H7 (cell line): ENCODE data around the gene CHAF1B. TPM values are rescaled to one million over a fixed set of nuclear protein-coding genes. Genes with fewer than 3 reads are reported as not detected.
"Not testable (repeated sequence)": the region's sequence is repeated elsewhere in the genome, so short reads cannot be mapped to it uniquely, and the experiment has no call there.

Source experiments
- DNase-seq: peaks from one replicate; pipeline ENCODE4 v3.0.0; 2012
- H3K27me3 ChIP-seq: 2 replicates; pipeline ENCODE4 v1.6.0; 2011; ENCODE audit warnings: mild to moderate bottlenecking, low read length; ENCODE audit not compliant: control insufficient read depth, insufficient read depth
- H3K36me3 ChIP-seq: replicated peaks from 2 replicates; pipeline ENCODE4 v1.5.1; 2011; ENCODE audit warnings: low read length; ENCODE audit not compliant: control insufficient read depth, insufficient read depth
- H3K4me3 ChIP-seq: 2 replicates; pipeline ENCODE4 v1.5.1; 2011; ENCODE audit warnings: low read depth, mild to moderate bottlenecking, control low read depth, low read length, moderate library complexity; ENCODE audit not compliant: insufficient read depth
- total RNA-seq: library from RNA; depleted of rRNA; stranded (reverse); fragments of >200 nt; shearing (Covaris generic); gene quantifications from 2 replicates; pipeline ENCODE4 v1.2.3, GENCODE V29; 2014

Gene CHAF1B
- total RNA-seq, 1 experiment from 2014 or later, result 13.9 TPM

DNA sequence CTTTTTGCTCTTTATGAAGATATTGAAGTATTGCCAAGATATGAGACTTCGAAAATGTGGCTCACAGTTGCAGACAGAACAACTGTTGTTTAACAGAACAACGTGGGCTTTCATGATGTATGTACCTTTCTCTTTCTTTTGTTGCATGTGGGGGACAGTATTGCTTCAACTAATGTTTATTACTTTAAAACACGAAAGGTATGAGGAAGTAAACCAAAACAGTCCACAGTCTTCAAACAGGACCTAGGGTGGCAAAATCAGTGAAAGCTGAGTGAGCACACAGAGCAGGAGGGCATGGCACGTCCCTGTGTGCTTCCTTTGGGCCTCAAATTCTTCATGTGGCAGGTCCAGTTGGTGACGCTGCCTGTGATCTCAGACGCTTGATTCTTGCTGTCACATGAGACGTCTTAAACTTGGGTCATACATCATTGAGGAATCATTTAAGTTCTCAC, 7.8 kb upstream of the CHAF1B start:
- Histone ChIP-seq H3K36me3 (peaks cover 7% of the 10 kb centered on the region), H3K4me3 (no peak overlapping the region), H3K27me3 (no peaks in the 10 kb centered on the region)
- DNase-seq, result no peak

- no peak for DNase-seq
- Histone ChIP-seq H3K36me3 (peaks cover 6% of the 10 kb centered on the region), H3K27me3 (no peaks in the 10 kb centered on the region), H3K4me3 (no peak overlapping the region)
Measured at GRCh38 chr21:36379251-36379650, 5.9 kb upstream of the CHAF1B start.

GRCh38 chr21:36381841-36382589, 3.2 kb upstream of the CHAF1B start:
- H3K36me3 ChIP-seq, result peaks cover 4% of the 10 kb centered on the region; the same call in 1 of the 2 replicates
- no peak overlapping the region for H3K4me3 ChIP-seq
- DNase-seq, result no peak

DNA sequence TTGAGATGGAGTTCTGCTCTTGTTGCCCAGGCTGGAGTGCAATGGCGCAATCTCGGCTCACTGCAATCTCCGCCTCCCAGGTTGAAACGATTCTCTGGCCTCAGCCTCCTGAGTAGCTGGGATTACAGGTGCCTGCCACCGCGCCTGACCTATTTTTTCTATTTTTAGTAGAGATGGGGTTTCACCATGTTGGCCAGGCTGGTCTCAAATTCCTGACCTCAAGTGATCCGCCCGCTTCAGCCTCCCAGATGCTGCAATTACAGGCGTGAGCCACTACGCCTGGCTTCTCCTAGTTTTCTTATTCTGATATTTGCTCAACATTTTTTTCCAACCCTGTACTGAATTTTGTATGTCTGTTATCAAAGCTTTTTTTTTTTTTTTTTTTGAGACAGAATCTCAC, 2.5 kb upstream of the CHAF1B start:
- not testable (repeated sequence) for H3K27me3 ChIP-seq, H3K4me3 ChIP-seq, H3K36me3 ChIP-seq, DNase-seq

More at GRCh38 chr21:36381841-36382589, 3.2 kb upstream of the CHAF1B start:
- H3K27me3 ChIP-seq, result no peaks in the 10 kb centered on the region; the same call in 1 of the 2 replicates

- no peak overlapping the region for H3K4me3 ChIP-seq
- H3K27me3 ChIP-seq, result no peaks in the 10 kb centered on the region; the same call in 1 of the 2 replicates
- H3K36me3 ChIP-seq, result no peaks in the 10 kb centered on the region
- no peak for DNase-seq
Measured at GRCh38 chr21:36384885-36385232, 333 bp upstream of the CHAF1B start.

DNA sequence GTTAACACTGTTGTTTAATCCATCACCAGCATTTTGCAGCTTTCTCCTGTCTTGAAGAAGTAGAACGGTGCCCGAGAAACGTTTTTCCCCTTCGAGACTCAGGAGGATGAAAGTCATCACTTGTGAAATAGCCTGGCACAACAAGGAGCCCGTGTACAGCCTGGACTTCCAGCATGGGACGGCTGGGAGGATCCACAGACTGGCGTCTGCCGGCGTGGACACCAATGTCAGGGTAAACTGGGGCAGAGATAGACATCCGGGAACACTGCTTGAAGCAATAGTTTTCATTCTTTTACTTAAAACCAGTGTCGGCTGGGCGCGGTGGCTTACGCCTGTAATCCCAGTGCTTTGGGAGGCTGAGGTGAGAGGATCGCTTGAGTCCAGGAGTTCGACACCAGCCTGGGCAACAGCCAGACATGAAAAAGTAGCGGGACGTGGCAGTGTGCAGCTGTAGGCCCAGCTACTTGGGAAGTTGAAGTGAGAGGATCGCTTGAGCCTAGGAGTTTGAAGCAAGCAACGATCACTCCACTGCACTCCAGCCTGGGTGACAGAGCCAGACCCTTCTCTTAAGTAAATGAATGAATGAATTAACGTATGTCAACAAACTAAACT, 945 bp downstream of the CHAF1B start:
- DNase-seq, result peak; percentile 16
- Histone ChIP-seq H3K27me3 (no peaks in the 10 kb centered on the region; the same call in 1 of the 2 replicates), H3K36me3 (0 out of 2 replicates have a peak, but pooled peaks cover 1% of the 10 kb centered on the region), H3K4me3 (peak overlapping the region; percentile 48)

- Histone ChIP-seq H3K36me3 (peaks cover 2% of the 10 kb centered on the region; the same call in 1 of the 2 replicates), H3K4me3 (no peak overlapping the region), H3K27me3 (no peaks in the 10 kb centered on the region; the same call in 1 of the 2 replicates)
- no peak for DNase-seq
Measured at GRCh38 chr21:36388096-36388495, 2.9 kb downstream of the CHAF1B start.

DNA sequence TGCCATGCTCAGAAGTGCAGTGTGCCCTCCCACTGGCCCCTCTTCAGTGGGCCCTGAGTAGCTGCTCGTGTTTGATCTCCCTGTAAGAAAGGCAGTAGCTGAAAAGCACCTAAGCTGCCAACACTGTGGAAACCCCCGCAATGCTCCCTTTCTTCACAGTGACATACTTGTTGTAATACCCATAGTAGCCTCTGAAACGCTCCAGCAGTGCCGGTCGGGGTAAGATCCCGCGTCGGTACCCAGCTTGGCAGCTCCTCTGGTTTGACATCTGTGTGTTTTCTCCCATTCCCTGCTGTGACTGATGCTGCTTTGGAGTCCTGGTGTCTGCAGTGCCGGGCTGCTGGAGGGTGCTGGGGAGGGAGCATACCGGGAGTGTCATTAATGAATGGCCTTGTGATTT, 3.6 kb downstream of the CHAF1B start:
- Histone ChIP-seq H3K36me3 (peaks cover 2% of the 10 kb centered on the region; the same call in 1 of the 2 replicates), H3K4me3 (no peak overlapping the region), H3K27me3 (no peaks in the 10 kb centered on the region; the same call in 1 of the 2 replicates)
- DNase-seq, result peak; percentile 73

- H3K4me3 ChIP-seq, DNase-seq, H3K27me3 ChIP-seq, H3K36me3 ChIP-seq: not testable (repeated sequence)
Measured at GRCh38 chr21:36391649-36392048, 6.5 kb downstream of the CHAF1B start.

- H3K36me3 ChIP-seq, result peaks cover 5% of the 10 kb centered on the region
- no peaks in the 10 kb centered on the region for H3K27me3 ChIP-seq
- no peak for DNase-seq
- H3K4me3 ChIP-seq, result no peak overlapping the region
Measured at GRCh38 chr21:36395353-36396111, 10.3 kb downstream of the CHAF1B start.

DNA sequence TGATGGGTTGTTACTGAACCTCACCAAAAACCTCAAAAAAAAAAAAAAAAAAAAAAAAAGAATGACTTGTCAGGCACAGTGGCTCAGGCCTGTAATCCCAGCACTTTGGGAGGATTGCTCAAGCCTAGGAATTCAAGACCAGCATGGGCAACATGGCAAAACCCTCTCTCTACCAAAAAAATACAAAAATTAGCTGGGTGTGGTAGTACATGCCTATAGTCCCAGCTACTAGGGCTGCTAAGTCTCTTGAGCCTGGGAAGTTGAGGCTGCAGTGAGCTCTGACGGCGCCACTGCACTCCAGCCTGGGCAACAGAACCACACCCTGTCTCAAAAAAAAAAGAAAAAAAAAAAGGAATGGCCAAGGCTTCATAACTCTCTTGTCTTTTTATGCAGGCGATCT, 11.1 kb downstream of the CHAF1B start:
- DNase-seq, result no peak
- peaks cover 6% of the 10 kb centered on the region for H3K36me3 ChIP-seq
- H3K27me3 ChIP-seq, result no peaks in the 10 kb centered on the region
- H3K4me3 ChIP-seq, result no peak overlapping the region

DNA sequence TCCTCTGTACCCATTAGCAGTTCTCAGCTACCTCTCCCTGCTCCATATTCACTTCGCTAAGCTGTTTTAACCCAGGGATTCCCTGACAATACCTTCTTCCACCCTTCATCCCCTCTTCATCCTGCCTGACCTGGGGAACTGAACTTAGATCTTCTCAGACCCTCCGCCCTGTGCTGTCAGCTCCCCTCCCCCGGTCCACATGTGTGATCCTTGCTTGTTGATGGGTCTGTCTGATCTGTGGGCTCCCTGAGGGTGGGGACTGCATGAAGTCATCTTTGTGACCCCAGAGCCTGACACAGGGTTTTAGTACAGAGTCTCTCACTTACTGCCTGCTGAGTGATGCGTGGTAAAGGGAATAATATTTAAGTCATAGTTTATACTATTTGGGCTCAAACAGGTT, 11.8 kb downstream of the CHAF1B start:
- Histone ChIP-seq H3K4me3 (no peak overlapping the region), H3K36me3 (peaks cover 5% of the 10 kb centered on the region), H3K27me3 (no peaks in the 10 kb centered on the region)

DNA sequence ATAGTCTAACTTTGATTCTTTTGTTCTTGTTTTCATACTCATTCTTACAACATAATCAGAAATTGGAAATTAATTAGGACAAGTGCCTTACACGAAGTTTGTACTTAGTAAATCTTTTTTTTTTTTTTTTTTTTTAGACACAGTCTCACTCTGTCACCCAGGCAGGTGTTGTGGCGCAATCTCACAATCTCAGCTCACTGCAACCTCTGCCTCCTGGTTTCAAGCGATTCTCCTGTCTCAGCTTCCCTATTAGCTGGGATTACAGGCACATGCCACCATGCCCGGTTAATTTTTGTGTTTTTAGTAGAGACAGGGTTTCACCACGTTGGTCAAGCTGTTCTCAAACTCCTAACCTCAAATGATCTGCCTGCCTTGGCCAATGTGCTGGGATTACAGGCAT, 12.4 kb downstream of the CHAF1B start:
- Histone ChIP-seq H3K27me3 (no peaks in the 10 kb centered on the region), H3K36me3 (peaks cover 7% of the 10 kb centered on the region), H3K4me3 (no peak overlapping the region)
- DNase-seq, result no peak

More for the DNA sequence above, 11.8 kb downstream of the CHAF1B start:
- DNase-seq, result peak; percentile 7

GRCh38 chr21:36399736-36400135, 14.5 kb downstream of the CHAF1B start:
- DNase-seq, H3K27me3 ChIP-seq, H3K4me3 ChIP-seq: not testable (repeated sequence)
- H3K36me3 ChIP-seq, result peaks cover 11% of the 10 kb centered on the region
